ENCODE results near the gene RBP5.

- TF ChIP-seq CTCF (IDR thresholded peaks at IDR 0.05) (no peak), POLR2A (IDR thresholded peaks at IDR 0.05) (no peak)
Measured at GRCh38 chr12:7075939-7076338, 52.8 kb downstream of the RBP5 start.

Measured in thyroid gland (tissue), 4 donors.